ENCODE measurements around the gene ATP5F1E.

The ATP5F1E gene

DNA sequence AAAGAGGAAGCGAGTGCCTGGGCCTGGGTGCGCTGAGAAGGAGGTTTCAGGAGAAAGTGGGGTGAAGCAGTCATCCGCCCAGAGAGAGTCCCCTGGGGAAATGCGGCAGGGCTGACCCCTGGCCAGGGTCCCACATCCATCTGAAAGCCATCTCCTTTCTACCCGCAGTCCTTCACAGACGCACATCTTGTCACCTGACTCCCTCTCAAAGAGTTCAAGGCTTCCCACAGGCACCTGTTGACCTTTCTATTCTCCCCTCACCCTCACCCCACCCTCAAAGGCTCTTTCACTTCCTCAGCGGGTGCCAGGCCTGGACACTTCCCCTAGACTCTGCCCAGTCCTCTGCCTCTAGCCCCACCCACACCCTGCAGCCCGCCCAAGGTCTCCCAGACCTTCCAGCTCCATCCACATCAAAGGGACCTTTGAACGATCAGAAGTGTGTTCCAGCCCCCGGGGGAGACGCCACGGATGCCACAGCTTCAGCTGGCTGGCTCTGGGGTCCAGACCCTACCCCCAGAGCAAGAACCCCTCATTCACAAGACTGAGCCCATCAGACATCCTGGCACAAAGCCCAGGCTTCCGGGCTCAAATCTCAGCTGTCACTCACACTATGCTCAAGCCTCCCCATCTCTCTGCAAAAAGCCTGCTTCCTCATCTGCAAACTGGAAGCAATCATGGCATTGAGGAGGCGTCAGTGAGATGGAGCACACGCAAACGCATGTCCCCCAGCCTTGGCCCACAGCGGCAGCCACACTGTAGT, 27.2 kb downstream of the ATP5F1E start:
- DNase-seq, result no peak

DNA sequence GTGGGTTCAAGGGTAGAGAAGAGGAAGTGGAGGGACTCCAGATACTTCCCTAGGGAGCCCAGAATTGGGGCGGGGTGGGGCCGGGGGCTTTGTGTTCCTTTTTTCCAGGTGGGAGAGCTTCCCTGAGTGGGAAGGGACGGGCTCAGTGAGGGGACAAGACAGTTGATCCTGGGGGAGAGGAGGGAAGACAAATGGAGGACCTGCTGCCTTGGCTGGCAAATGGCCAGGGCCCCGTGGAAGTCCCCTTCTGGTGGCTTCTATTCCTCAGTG, 27.7 kb downstream of the ATP5F1E start:
- no peak for DNase-seq

DNA sequence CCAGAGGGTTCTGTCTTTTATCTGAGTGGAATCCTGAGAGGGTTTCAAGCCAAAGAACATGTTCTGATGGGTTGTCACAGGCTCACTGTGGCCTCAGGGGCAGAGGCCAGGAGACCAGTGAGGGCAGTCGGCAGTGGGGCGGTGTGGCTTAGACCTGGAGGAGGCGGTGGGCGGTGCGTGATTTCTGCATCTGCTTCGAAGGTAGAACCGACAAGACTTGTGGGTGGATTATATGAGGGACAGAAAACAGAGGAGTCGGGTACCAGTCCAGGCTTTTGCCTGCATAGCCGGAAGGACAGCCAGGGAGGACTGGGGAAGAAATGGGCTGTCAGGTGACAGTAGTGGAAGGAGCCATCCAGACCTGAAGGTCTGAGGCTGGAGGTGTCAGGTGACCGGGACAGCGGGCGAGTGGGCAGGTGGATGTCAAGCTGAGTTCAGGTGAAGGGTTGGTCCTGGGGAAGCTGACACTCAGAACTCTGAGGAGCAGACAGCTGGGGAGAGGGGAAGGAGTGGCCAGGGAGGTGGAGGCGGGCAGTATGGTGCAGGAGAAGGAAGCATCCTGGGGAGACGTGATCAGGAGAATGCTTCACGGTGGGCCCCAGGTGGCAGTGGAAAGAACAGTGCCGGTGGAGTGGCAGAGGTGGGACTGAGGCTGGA, 28.2 kb downstream of the ATP5F1E start:
- no peak for DNase-seq

DNA sequence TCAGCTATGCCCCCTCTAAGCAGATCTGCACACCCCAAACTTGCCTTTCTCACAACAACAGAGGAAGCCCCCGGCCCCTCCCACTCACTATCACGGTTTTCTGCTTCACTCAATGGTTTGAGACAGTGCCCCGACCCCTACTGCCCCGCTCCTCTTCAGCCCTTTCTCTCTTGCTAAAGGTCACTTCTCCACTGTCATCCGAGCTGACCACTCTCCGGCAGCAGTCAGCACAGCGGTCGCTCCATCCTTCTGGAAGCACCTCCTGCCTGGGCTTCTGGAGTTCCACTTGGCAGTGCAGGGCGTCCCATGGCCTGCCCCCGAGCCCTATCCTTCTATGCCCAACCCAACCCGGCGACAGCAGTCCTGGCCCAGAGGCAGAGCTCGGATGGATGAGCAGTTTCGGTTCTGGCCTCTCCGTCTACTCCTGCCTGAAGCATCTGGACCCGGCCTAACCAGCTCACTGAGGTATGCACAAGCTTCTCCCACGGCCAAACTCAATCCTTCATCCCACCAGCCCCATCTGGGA, 29.2 kb downstream of the ATP5F1E start:
- no peak for DNase-seq

DNA sequence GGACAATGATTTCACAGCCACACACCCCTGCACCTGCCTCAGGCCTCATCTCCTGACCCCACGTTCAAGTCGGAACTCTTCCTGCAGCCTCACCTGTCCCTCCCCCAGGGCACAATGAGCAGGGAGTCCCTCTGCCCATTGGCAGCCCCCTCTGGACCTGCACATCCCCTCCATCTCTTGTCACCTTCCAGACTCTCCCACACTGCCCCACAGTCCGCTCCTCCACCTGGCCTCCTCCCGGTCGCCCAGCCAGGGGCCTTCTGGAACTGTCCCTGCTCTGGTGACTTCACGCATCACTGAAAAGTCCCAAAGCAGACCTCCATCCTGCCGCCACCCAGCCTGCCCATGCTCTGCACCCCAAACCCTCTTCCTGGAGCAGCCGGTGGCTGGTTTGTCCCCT, 29.7 kb downstream of the ATP5F1E start:
- DNase-seq, result no peak

DNA sequence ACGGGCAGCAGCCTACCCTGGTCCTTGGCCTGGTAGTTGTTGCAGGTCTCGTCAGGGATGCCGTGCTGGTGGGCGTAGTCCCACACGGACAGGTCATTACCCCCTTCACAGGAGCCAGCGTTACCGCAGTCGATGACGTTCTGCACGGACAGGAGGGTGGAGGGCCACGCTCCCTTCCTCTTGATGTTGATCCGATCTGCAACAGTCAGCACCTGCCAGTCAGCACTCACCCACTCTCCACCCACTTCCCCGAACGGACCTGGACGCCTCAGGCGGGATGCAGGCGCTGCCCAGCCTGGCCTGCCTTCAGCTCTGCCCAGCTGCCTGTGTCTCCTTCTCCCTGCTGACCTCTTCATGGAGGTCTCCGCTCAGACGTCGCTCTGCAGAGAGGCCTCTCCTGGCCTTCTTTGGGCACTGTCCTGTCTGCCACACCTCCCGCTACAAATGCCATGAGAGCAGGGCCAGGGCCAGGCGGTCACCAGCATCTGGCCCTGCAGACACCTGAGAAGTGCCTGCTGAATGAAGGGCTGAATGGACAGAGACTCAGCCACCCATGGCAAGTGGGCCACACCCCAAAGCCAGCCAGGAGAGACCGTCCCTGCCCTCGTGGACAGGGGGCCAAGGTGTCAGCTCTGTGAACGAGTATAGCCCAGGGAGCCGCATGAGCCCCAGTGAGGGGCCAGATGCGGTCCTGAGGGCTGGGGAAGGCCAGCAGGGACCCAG, 30.5 kb downstream of the ATP5F1E start:
- no peak for DNase-seq

DNA sequence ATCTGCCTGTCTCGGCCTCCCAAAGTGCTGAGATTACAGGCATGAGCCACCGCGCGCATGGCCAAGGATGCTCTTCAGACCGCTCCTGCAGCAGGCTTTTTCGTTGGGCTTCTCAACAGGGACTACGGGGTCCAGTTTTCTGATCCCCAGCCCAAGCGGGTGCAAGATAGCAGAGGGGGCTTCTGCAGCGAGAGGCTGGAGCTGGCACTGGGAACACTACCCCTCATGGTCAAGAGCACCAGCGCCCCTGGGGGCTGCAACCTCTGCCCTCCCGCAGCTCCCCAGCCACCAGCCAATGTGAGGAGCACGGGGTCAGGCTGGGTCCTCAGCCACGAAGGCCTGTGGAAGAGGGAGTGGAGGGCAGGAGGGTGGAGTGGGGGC, 31.1 kb downstream of the ATP5F1E start:
- DNase-seq, result no peak

DNA sequence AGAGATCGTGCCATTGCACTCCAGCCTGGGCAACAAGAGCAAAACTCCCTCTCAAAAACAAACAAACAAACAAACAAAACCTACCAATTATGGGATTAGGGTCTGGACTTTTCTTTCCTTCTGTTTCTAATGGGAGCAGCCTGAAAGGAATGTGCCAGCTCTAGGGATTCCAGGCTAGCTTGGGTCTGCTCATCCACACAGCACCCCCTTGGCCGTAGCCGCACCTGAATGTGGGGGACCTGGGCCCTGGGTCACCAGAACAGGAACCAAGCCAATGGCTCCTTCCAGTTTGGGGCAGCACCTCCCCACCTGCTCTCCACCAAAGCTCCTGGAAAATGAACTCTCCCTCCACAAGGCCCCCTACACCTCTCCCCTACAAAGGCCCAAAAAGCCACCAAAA, 31.8 kb downstream of the ATP5F1E start:
- no peak for DNase-seq

DNA sequence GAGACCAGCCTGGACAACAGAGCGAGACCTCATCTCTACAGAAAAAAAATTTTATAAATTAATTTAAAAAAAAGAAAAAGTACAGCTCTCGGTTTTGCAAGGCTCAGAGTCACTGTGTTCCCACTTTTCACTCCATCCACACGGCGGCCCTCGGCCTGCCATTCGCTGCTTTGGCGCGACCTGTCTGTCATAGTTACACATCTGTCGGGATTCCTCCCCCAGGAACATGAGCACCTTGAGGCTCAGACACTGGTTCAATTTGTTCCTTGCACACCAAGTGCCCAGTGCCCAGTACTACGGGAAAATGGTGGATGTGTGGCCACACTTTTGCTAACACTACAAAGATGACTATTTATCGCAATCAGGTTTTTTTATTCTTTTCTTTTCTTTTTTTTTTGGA, 33.5 kb downstream of the ATP5F1E start:
- DNase-seq, result no peak

DNA sequence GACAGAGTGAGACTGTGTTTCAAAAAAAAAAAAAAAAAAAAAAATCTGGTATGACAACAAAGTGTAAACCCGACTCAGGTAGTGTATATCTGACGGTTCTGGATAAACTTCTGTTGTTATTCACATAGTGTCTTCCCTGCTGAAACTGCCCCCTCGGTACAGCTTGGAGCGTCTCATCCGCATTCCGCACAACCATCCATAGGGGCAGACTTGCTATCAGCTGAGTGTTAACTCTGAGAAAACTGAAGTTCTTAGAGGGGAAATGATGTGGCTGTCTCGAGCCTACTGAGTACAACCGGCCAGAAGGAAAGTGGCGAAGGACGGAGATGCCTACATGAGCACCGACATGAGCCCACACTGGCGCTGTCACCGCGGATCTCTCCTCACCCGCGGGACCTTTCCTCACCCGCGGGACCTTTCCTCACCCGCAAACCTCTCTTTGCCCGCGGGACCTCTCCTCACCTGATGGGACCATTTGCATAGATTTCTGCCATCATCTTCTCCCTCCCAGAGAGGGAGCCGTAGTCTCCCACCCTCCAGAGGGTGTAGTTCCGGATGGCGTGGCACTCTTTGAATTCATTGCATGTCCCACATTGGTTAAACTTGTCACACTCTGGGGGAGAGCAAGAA, 34.9 kb downstream of the ATP5F1E start:
- no peak for DNase-seq

DNA sequence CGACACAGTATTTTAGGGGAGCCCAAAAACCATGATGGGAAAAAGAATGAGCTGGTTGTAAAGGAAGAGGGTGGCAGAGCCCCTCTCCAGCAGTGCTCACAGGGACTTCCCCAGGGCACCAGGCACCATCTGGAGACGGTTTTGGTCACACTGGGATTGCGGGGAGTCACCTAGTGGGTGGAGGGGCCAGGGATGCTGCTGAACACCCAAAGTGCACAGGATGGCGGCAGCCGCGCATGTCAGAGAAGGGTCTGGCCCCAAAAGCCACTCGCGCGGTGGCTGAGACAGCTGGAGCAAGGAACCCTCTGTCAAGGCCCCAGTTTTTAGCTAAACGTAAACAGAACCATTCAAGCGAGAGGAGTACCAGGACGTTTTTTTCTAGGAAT, 35.9 kb downstream of the ATP5F1E start:
- DNase-seq, result no peak

DNA sequence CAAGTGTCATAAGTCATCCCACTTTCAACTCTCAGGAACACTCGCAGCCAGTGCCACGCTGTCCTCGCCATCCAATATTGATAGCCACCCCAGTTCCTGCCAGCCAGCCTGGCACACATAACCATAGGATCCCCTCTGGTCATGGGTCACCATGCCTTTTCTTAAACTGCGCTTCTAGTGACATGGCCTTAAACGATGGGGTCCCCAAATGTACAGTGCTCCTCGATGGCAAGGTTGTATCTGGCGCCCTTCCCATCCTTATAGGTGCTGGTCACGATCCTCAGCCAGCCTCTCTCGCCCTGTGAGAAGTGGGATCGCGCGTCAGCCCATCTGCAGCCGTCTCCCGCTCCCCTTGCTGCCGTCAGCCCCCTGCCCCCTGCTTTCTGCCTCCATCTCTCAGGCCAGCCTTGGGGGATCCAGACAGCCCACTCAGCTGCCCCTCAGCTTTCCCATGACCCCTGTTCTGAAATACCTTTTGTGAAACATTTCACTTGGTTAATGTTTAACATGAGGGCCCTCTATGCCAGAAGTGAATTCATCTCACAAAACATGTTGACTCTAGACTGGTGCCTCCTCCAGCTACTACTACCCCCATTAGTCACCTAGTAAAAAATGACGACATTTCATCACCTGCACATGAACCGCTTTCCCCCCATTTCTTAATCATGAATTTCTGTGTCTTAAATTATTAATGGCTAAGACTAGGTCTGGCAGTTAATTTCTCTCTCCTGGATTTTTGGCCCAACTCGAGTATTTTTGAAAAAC, 36.5 kb downstream of the ATP5F1E start:
- DNase-seq, result no peak

DNA sequence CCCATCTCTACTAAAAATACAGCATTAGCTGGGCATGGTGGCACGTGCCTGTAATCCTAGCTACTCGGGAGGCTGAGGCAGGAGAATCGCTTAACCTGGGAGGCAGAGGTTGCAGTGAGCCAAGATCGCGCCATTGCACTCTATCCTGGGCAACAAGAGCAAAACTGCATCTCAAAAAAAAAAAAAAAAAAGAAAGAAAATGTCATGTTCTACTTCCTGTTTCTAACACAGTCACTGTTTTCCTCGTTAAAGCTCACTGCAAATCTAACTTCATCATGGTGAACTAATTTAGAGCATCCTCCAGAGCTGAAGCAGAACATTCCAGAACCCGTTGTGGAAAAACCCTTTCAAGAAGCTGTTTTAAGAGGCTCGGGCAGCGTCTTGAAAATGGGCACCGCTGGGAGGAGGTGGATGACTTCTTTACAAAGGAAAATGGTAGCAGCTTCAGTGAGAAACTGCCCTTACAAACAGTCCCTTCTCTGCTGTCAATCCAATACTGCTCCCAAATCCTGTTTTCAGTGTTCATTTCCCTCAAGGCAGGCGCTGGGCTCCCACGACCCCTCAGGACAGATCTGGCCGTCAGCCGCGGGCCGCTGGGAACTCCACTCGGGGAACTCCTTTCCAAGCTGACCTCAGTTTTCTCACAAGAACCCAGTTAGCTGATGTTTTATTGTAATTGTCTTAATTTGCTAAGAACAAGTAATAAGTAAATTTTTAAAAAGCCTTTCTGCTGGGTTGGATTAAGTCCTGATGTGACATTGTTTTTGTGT, 37.6 kb downstream of the ATP5F1E start:
- no peak for DNase-seq

DNA sequence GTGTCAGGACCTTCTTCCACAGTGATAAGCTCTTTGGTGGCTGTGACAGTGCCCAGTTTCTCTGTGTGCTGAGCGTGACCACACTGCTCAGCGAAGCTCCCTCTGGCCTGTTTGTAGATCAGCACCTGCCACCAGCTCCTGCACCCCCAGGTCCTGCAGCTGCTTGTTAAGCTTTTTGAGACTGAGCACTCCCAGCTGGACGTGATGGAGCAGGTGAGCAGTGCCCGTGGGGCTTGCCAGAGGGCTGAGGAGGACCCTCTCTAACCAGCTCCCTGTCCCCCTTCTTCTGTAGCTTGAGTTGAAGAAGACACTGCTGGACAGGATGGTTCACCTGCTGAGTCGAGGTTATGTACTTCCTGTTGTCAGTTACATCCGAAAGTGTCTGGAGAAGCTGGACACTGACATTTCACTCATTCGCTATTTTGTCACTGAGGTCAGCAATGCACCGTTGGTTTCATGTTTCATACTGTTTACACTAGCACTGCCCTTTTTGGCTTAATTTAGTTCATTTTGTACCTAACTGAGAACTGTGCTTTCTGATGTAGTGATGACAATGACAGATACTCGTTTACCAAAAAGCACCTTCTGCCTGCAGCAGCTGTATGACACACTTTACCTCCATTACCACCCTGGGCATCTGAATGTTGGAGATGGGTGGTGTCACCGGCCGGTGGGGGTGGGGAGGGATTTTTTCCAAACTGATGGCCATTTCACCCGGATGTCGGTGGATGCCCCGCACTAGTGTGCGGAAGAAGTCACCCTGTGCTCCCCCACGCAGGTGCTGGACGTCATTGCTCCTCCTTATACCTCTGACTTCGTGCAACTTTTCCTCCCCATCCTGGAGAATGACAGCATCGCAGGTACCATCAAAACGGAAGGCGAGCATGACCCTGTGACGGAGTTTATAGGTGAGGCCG, 38.5 kb downstream of the ATP5F1E start:
- no peak for DNase-seq

DNA sequence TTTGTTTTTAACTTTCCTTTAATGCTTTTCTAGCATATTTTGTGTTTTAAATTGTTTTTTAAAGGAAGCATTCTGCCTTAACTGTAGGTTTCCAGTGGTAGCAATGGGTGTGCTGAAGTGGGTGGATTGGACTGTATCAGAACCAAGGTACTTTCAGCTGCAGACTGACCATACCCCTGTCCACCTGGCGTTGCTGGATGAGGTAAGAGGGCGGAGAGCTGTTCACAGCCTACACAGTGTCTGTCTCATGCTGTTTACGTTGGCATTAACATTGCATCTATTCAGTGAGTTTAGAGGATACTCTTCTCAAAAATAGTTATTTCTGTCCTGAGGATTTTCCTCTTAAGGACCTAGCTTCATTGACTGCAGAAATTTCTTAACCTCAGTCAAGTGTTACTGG, 39.2 kb downstream of the ATP5F1E start:
- no peak for DNase-seq

DNA sequence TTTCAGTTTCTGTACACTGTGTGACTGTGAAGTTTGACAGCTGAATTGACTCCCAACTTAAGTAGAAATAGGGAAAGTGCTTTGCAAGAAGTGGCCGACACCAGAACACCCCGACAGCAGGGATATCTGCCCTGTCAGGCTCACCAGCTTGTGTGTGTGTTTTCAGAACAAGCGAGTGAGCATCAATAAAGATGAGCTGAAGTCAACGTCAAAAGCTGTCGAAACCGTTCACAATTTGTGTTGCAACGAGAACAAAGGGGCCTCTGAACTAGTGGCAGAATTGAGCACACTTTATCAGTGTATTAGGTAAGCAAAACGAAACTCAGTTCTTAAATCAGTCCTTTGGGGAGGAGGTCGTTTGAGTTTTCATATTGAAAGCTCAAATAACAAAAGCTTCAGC, 40.4 kb downstream of the ATP5F1E start:
- no peak for DNase-seq

DNA sequence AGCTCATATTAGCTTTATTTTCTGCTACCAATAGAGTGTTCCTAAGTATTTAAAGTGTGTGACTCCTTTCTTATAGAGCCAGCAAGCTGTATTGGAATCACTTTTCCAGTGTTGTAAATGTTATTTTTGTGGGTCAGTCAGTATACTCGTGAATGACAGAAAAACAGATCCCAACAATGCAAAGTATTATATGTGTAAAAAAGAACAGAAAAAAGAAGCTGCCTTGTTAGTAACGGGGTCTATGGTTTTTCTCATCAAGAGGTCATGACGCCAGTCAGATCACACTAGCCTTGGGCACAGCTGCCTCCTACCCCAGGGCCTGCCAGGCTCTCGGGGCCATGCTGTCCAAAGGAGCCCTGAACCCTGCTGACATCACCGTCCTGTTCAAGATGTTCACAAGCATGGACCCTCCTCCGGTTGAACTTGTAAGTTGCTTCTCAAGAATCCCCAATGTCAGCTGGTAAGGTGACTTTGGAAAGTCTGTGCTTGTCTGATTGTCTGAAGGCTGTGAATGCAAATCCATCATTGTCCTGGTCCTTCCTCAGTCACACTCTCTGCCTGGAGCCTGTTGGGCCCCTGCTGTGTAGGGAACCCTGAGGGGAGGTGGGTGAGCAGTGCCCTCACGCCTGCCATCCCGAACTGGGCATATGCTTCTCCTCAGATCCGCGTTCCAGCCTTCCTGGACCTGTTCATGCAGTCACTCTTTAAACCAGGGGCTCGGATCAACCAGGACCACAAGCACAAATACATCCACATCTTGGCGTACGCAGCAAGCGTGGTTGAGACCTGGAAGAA, 41.3 kb downstream of the ATP5F1E start:
- DNase-seq, result no peak

DNA sequence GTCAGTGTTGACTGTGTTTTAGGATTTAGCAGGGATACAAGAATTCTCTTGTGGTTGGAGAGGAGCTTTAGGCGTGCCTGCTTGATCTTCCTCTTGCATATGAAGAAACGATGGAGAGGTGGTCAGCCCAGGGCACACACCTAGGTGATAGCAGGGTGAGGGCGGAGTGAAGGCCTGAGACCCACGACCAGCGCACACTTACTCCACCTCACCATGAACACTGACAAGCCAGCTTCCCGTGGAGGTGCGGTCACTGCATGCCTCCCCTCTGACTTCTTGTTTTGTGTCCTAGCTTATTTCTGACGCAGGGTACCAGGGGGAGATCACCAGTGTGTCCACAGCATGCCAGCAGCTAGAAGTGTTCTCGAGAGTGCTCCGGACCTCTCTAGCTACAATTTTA, 42.9 kb downstream of the ATP5F1E start:
- DNase-seq, result no peak

DNA sequence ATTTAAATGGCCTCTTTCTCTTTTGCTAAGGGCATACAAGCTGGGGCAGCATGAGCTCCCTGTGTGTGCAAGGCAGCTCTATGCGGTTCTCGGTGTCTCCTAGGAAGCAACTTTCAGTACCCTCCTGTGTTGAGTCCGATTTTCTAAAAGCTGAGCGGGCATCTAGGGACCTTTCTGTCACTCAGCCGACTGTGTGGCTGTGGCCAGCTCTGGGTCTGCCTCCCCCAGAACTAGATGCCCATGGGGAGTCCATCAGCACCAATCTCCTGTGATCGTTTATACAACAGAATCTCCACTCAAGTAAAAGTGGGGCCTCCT, 43.6 kb downstream of the ATP5F1E start:
- no peak for DNase-seq

DNA sequence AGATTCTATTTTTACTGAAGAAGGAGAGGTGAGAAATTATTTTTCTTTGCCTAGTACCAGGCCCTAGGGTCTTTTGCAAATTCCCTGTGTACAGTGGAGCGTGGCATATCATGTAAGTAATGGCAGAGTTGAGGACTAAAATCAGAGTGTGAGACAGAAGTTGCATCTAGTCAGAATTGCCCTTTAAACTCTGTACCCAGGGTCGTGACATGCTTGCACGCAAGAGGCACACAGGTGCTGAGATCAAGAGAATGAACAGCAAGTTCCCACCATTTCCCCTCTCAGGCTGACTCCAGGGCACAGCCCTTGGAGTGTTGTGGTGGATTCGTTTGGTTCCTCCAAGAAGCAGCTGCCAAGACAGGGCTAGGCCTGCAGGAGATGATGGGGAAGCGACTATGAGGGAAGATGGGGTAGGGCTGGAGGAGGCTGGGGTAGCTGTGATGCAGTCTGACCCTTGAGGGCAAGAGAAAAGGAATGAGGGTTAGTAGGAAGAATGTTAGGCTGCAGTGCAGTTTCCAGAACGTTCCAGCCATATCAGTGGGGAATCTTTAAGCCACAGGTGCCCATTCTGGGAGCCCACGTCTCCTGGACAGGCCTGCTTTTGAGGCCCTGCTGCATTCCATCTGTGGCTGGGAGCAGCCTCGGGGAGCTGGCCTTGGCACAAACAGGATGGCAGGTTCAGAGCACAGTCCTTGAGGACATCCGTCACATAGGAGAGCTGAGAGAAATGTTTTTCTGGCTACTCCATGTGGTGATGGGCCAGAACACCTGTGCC, 44.2 kb downstream of the ATP5F1E start:
- DNase-seq, result no peak

Data from NCI-H446 (cell line).